ENCODE data around the gene SCAF11. TPM values are rescaled to one million over a fixed set of nuclear protein-coding genes. Genes with fewer than 3 reads are reported as not detected.

The SCAF11 gene
- total RNA-seq, 2 experiments from 2014 or later: 131 to 137 TPM

- H3K36me3 Mint-ChIP-seq: peaks cover 37% of the 10 kb centered on the region
- H3K9me3 Mint-ChIP-seq (ENCODE audit: low read depth): no peaks in the 10 kb centered on the region
- CTCF ChIA-PET: no interaction called here
- peaks cover 5% of the 10 kb centered on the region for H3K4me1 Mint-ChIP-seq
- H3K4me3 Mint-ChIP-seq: no peak overlapping the region
- ATAC-seq: no peak
- DNase-seq: no peak
- H3K27me3 Mint-ChIP-seq: no peaks in the 10 kb centered on the region
- no peak overlapping the region for H3K27ac Mint-ChIP-seq
Observed at GRCh38 chr12:45933504-45933903, 56.9 kb downstream of the SCAF11 start.

- H3K27me3 Mint-ChIP-seq: no peaks in the 10 kb centered on the region
- DNase-seq (no peak), ATAC-seq (no peak)
- H3K36me3 Mint-ChIP-seq: peaks cover 48% of the 10 kb centered on the region
- peaks cover 3% of the 10 kb centered on the region for H3K4me1 Mint-ChIP-seq
- CTCF ChIA-PET: no interaction called here
- H3K27ac Mint-ChIP-seq: no peak overlapping the region
- H3K4me3 Mint-ChIP-seq: no peak overlapping the region
- no peaks in the 10 kb centered on the region for H3K9me3 Mint-ChIP-seq (ENCODE audit: low read depth)
Observed at GRCh38 chr12:45930369-45930768, 60.0 kb downstream of the SCAF11 start.

- no peak overlapping the region for H3K27ac Mint-ChIP-seq
- H3K36me3 Mint-ChIP-seq: peaks cover 54% of the 10 kb centered on the region
- CTCF ChIA-PET: interaction anchor here (1.1 kb wide), 1 partner anchor 12 kb away, joined by 3 read pairs; no protein-coding TSS in a partner anchor
- DNase-seq: no peak
- no peaks in the 10 kb centered on the region for H3K9me3 Mint-ChIP-seq (ENCODE audit: low read depth)
- H3K27me3 Mint-ChIP-seq: no peaks in the 10 kb centered on the region
- no peak for ATAC-seq
- peaks cover 3% of the 10 kb centered on the region for H3K4me1 Mint-ChIP-seq
- H3K4me3 Mint-ChIP-seq: no peak overlapping the region
Observed at GRCh38 chr12:45928309-45928708, 62.1 kb downstream of the SCAF11 start.

- no peaks in the 10 kb centered on the region for H3K4me1 Mint-ChIP-seq
- CTCF ChIA-PET: interaction anchor here (1.3 kb wide), 1 partner anchor 35 kb away, joined by 3 read pairs; no protein-coding TSS in a partner anchor
Observed at GRCh38 chr12:45918818-45919217, 71.6 kb downstream of the SCAF11 start.

GRCh38 chr12:45915405-45915804 is 75.0 kb downstream of the SCAF11 start:
- no peak overlapping the region for H3K4me3 Mint-ChIP-seq
- H3K27ac Mint-ChIP-seq: no peak overlapping the region
- CTCF ChIA-PET: interaction anchor here (1.3 kb wide), 1 partner anchor 38 kb away, joined by 3 read pairs; no protein-coding TSS in a partner anchor
- H3K36me3 Mint-ChIP-seq: peaks cover 15% of the 10 kb centered on the region
- ATAC-seq (no peak), DNase-seq (no peak)
- H3K27me3 Mint-ChIP-seq: no peaks in the 10 kb centered on the region
- H3K4me1 Mint-ChIP-seq: no peaks in the 10 kb centered on the region
- H3K9me3 Mint-ChIP-seq (ENCODE audit: low read depth): no peaks in the 10 kb centered on the region

More at GRCh38 chr12:45918818-45919217, 71.6 kb downstream of the SCAF11 start:
- H3K4me3 Mint-ChIP-seq: no peak overlapping the region
- no peaks in the 10 kb centered on the region for H3K27me3 Mint-ChIP-seq
- no peaks in the 10 kb centered on the region for H3K9me3 Mint-ChIP-seq (ENCODE audit: low read depth)
- H3K27ac Mint-ChIP-seq: no peak overlapping the region
- ATAC-seq (no peak), DNase-seq (no peak)
- H3K36me3 Mint-ChIP-seq: peaks cover 32% of the 10 kb centered on the region

GRCh38 chr12:45914090-45914489 is 76.3 kb downstream of the SCAF11 start:
- no peak for DNase-seq
- no peaks in the 10 kb centered on the region for H3K27me3 Mint-ChIP-seq
- CTCF ChIA-PET: no interaction called here
- no peaks in the 10 kb centered on the region for H3K4me1 Mint-ChIP-seq
- H3K27ac Mint-ChIP-seq: no peak overlapping the region
- no peak for ATAC-seq
- H3K4me3 Mint-ChIP-seq: no peak overlapping the region
- no peaks in the 10 kb centered on the region for H3K9me3 Mint-ChIP-seq (ENCODE audit: low read depth)
- peaks cover 9% of the 10 kb centered on the region for H3K36me3 Mint-ChIP-seq

- CTCF ChIA-PET: no interaction called here
- H3K4me3 Mint-ChIP-seq: no peak overlapping the region
- no peak for ATAC-seq
- H3K36me3 Mint-ChIP-seq: peaks cover 8% of the 10 kb centered on the region
- no peak overlapping the region for H3K27ac Mint-ChIP-seq
- H3K27me3 Mint-ChIP-seq: no peaks in the 10 kb centered on the region
- H3K4me1 Mint-ChIP-seq: no peaks in the 10 kb centered on the region
- no peaks in the 10 kb centered on the region for H3K9me3 Mint-ChIP-seq (ENCODE audit: low read depth)
- no peak for DNase-seq
Observed at GRCh38 chr12:45913631-45914030, 76.7 kb downstream of the SCAF11 start.

- Mint-ChIP-seq H3K27me3 (no peaks in the 10 kb centered on the region), H3K4me3 (no peak overlapping the region), H3K4me1 (no peaks in the 10 kb centered on the region), H3K27ac (no peak overlapping the region), H3K36me3 (peaks cover 4% of the 10 kb centered on the region), H3K9me3 (ENCODE audit: low read depth) (no peaks in the 10 kb centered on the region)
- DNase-seq (no peak), ATAC-seq (no peak)
- CTCF ChIA-PET: no interaction called here
Observed at GRCh38 chr12:45912774-45913173, 77.6 kb downstream of the SCAF11 start.

GRCh38 chr12:45909041-45909713 is 81.2 kb downstream of the SCAF11 start:
- no peak overlapping the region for H3K27ac Mint-ChIP-seq
- no peaks in the 10 kb centered on the region for H3K4me1 Mint-ChIP-seq
- H3K27me3 Mint-ChIP-seq: no peaks in the 10 kb centered on the region
- ATAC-seq: no peak
- no peak for DNase-seq
- CTCF ChIA-PET: no interaction called here
- no peaks in the 10 kb centered on the region for H3K9me3 Mint-ChIP-seq (ENCODE audit: low read depth)
- H3K4me3 Mint-ChIP-seq: no peak overlapping the region
- H3K36me3 Mint-ChIP-seq: peaks cover 13% of the 10 kb centered on the region

- Mint-ChIP-seq H3K9me3 (ENCODE audit: low read depth) (no peaks in the 10 kb centered on the region), H3K4me1 (no peaks in the 10 kb centered on the region), H3K4me3 (no peak overlapping the region), H3K36me3 (peaks cover 16% of the 10 kb centered on the region), H3K27me3 (no peaks in the 10 kb centered on the region), H3K27ac (no peak overlapping the region)
- ATAC-seq: peak; percentile 9
- DNase-seq: no peak
- CTCF ChIA-PET: interaction anchor here (1.2 kb wide), 1 partner anchor 8 kb away, joined by 3 read pairs; no protein-coding TSS in a partner anchor
Observed at GRCh38 chr12:45907955-45908354, 82.4 kb downstream of the SCAF11 start.

GRCh38 chr12:45898094-45898493 is 92.3 kb downstream of the SCAF11 start:
- DNase-seq (no peak), ATAC-seq (no peak)
- Mint-ChIP-seq H3K36me3 (peaks cover 54% of the 10 kb centered on the region), H3K27me3 (no peaks in the 10 kb centered on the region), H3K4me1 (peaks cover 6% of the 10 kb centered on the region), H3K4me3 (no peak overlapping the region), H3K9me3 (ENCODE audit: low read depth) (peaks cover 4% of the 10 kb centered on the region), H3K27ac (no peak overlapping the region)
- CTCF ChIA-PET: no interaction called here

- no peak for ATAC-seq
- Mint-ChIP-seq H3K36me3 (peaks cover 61% of the 10 kb centered on the region), H3K9me3 (ENCODE audit: low read depth) (peaks cover 4% of the 10 kb centered on the region), H3K27me3 (no peaks in the 10 kb centered on the region), H3K4me1 (peaks cover 20% of the 10 kb centered on the region), H3K27ac (no peak overlapping the region), H3K4me3 (no peak overlapping the region)
- DNase-seq: no peak
- CTCF ChIA-PET: no interaction called here
Observed at GRCh38 chr12:45895961-45896360, 94.4 kb downstream of the SCAF11 start.

- Mint-ChIP-seq H3K27me3 (no peaks in the 10 kb centered on the region), H3K36me3 (peaks cover 54% of the 10 kb centered on the region), H3K4me1 (peaks cover 20% of the 10 kb centered on the region), H3K4me3 (no peak overlapping the region), H3K27ac (no peak overlapping the region), H3K9me3 (ENCODE audit: low read depth) (peaks cover 3% of the 10 kb centered on the region)
- DNase-seq: no peak
- no peak for ATAC-seq
- CTCF ChIA-PET: no interaction called here
Observed at GRCh38 chr12:45893240-45893639, 97.1 kb downstream of the SCAF11 start.

GRCh38 chr12:45890276-45890675 is 100.1 kb downstream of the SCAF11 start:
- CTCF ChIA-PET: no interaction called here
- ATAC-seq (no peak), DNase-seq (no peak)
- Mint-ChIP-seq H3K9me3 (ENCODE audit: low read depth) (peaks cover 7% of the 10 kb centered on the region), H3K4me1 (peaks cover 20% of the 10 kb centered on the region), H3K4me3 (no peak overlapping the region), H3K27me3 (no peaks in the 10 kb centered on the region), H3K27ac (no peak overlapping the region), H3K36me3 (peaks cover 50% of the 10 kb centered on the region)
